ENCODE data around the gene MAP4K4.
A peak's percentile ranks its signal among the peaks of the same experiment; 100 is the strongest.

The MAP4K4 gene

DNA sequence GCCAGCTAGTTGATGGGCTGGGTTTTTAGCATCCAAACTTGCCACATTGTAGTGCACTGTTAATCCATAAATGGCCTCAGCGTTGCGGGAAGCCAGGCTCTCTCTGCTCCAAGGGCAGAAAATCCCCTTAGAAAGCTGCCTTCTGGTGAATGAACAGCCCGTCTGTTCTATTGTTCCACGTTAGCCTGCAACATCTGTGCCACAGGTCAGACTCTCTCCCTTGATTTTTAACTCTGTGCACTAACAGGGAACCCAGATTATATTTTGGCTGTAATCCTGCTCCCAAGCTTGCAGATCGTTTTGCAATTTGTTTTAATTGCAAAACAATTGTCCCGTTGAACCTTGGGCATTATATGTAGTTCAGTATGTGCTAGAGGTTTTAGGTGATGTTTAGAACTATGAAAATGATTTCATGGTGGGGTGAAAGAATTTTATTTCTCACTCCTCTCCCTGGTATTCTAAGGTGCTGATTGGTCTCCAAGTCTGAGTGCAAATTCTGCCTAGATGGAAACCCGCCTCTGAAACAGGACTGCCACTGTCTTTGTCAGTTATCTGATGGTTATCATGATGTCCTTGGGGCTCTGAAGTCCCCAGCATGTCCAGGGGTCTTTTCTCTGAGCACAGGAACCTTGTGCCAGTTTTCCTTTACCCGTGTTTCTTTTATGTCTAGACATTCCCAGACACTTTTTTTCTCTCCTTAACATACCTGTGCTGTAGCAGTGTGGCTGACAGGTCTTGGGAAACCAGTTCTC lies 106.6 kb downstream of the MAP4K4 start:
- peaks cover 48% of the 10 kb centered on the region for H3K4me1 ChIP-seq (ENCODE audit: insufficient read depth, low read length, poor library complexity, severe bottlenecking)
- no peak overlapping the region for H3K9ac ChIP-seq (ENCODE audit: low read depth, low read length, poor library complexity, severe bottlenecking)
- H3K4me2 ChIP-seq (ENCODE audit: low read depth, low read length, poor library complexity, severe bottlenecking) = no peak overlapping the region
- H3F3A ChIP-seq (ENCODE audit: low read depth) = no peaks in the 10 kb centered on the region; the same call in 1 of the 2 replicates
- H3K79me2 ChIP-seq (ENCODE audit: insufficient read depth, low read length) = peaks cover 89% of the 10 kb centered on the region
- no peaks in the 10 kb centered on the region for H3K9me2 ChIP-seq (replicated peaks; ENCODE audit: low read depth, low read length)
- H3K4me3 ChIP-seq (ENCODE audit: low read length, poor library complexity, severe bottlenecking) = no peak overlapping the region
- no peaks in the 10 kb centered on the region for H3K36me3 ChIP-seq (ENCODE audit: insufficient read depth, low read length)
- H4K20me1 ChIP-seq (ENCODE audit: insufficient read depth, low read length, poor library complexity, severe bottlenecking) = peaks cover 50% of the 10 kb centered on the region
- no peaks in the 10 kb centered on the region for H3K9me3 ChIP-seq (ENCODE audit: insufficient read depth, low read depth, low read length)
- H3K27me3 ChIP-seq (ENCODE audit: insufficient read depth, low read length, poor library complexity, severe bottlenecking) = no peaks in the 10 kb centered on the region
- TF ChIP-seq EZH2phosphoT487 (IDR thresholded peaks at IDR 0.05; ENCODE audit: borderline replicate concordance) = no peak
- TF ChIP-seq, protein P1, sequence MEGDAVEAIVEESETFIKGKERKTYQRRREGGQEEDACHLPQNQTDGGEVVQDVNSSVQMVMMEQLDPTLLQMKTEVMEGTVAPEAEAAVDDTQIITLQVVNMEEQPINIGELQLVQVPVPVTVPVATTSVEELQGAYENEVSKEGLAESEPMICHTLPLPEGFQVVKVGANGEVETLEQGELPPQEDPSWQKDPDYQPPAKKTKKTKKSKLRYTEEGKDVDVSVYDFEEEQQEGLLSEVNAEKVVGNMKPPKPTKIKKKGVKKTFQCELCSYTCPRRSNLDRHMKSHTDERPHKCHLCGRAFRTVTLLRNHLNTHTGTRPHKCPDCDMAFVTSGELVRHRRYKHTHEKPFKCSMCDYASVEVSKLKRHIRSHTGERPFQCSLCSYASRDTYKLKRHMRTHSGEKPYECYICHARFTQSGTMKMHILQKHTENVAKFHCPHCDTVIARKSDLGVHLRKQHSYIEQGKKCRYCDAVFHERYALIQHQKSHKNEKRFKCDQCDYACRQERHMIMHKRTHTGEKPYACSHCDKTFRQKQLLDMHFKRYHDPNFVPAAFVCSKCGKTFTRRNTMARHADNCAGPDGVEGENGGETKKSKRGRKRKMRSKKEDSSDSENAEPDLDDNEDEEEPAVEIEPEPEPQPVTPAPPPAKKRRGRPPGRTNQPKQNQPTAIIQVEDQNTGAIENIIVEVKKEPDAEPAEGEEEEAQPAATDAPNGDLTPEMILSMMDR (conservative IDR thresholded peaks at IDR 0.05; ENCODE audit: low read length) = no peak
- no peak overlapping the region for H2AFZ ChIP-seq (ENCODE audit: low read length)

DNA sequence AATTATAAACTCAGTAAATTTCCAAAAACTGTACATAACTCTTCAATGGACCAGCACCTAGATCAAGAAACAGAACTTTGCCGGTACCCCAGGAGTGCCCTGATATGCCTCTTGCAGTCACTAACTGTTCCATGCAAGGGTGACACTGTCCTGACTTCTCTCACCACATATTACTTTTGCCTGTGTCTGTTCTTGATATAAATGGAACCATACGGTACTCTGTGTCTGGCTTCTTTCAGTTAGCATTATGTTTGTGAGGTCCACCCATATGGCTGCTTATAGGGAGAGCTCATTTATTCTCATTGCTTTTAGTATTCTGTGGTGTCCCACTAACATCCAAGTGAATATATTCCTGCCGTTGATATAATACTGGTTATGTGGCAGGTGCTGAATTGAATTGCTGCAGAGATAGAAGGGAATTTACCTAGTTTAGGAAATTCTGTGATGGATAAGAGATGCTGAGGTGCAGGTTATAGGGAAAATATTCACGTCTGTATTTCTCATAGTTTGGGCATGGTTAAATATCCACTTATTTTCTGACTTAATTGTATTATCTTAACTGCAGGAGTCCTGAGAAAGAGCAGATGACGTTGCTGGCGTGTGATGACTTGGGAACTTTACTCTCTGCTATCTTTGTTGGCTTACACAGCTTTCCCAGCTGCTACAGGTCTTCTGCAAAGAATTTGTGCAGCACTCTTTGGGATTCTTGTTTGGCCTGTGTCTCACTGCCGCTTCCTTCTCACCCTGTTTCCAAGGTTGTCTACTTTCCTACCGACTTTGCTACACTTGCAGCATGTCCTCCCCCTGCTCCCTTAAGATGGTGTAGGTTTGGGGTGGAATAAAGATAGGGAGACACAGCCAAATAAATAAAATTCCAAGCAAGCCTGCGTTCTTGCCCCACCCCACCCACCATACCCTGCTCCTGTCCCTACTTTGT lies 107.9 kb downstream of the MAP4K4 start:
- no peaks in the 10 kb centered on the region for H3K9me2 ChIP-seq (replicated peaks; ENCODE audit: low read depth, low read length)
- peak overlapping the region; percentile 23 for H3K4me3 ChIP-seq (ENCODE audit: low read length, poor library complexity, severe bottlenecking)
- no peaks in the 10 kb centered on the region for H3K9me3 ChIP-seq (ENCODE audit: insufficient read depth, low read depth, low read length)
- peaks cover 90% of the 10 kb centered on the region for H3K79me2 ChIP-seq (ENCODE audit: insufficient read depth, low read length)
- H3K4me1 ChIP-seq (ENCODE audit: insufficient read depth, low read length, poor library complexity, severe bottlenecking) = peaks cover 51% of the 10 kb centered on the region
- H2AFZ ChIP-seq (ENCODE audit: low read length) = no peak overlapping the region
- no peaks in the 10 kb centered on the region for H3K27me3 ChIP-seq (ENCODE audit: insufficient read depth, low read length, poor library complexity, severe bottlenecking)
- no peaks in the 10 kb centered on the region; the same call in 1 of the 2 replicates for H3K36me3 ChIP-seq (ENCODE audit: insufficient read depth, low read length)
- peaks cover 49% of the 10 kb centered on the region for H4K20me1 ChIP-seq (ENCODE audit: insufficient read depth, low read length, poor library complexity, severe bottlenecking)
- H3K9ac ChIP-seq (ENCODE audit: low read depth, low read length, poor library complexity, severe bottlenecking) = no peak overlapping the region
- H3K4me2 ChIP-seq (ENCODE audit: low read depth, low read length, poor library complexity, severe bottlenecking) = peak overlapping the region; percentile 72
- TF ChIP-seq, protein P1 (conservative IDR thresholded peaks at IDR 0.05; ENCODE audit: low read length) = no peak
- TF ChIP-seq EZH2phosphoT487 (IDR thresholded peaks at IDR 0.05; ENCODE audit: borderline replicate concordance) = no peak
- no peaks in the 10 kb centered on the region; the same call in 1 of the 2 replicates for H3F3A ChIP-seq (ENCODE audit: low read depth)

DNA sequence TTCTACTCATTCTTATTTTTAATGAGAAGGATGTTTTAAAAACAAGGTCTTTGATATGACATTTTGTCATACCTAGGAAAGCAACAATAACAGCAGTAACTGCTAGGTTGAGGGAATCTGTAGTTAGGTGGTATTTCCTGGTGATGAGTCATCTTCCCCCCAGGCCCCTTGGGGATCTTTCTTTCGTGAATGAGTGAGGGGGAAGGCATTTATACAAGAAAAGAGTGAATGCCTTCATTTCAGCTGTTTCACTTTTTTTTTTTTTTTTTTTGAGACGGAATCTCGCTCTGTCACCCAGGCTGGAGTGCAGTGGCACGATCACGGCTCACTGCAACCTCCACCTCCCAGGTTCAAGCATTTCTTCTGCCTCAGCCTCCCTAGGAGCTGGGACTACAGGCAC lies 108.6 kb downstream of the MAP4K4 start:
- Histone ChIP-seq H3K4me2 (ENCODE audit: low read depth, low read length, poor library complexity, severe bottlenecking) (peak overlapping the region; percentile 72), H2AFZ (ENCODE audit: low read length) (no peak overlapping the region), H3F3A (ENCODE audit: low read depth) (no peaks in the 10 kb centered on the region; the same call in 1 of the 2 replicates), H3K4me1 (ENCODE audit: insufficient read depth, low read length, poor library complexity, severe bottlenecking) (peaks cover 55% of the 10 kb centered on the region), H3K9me3 (ENCODE audit: insufficient read depth, low read depth, low read length) (no peaks in the 10 kb centered on the region), H3K27me3 (ENCODE audit: insufficient read depth, low read length, poor library complexity, severe bottlenecking) (no peaks in the 10 kb centered on the region), H3K79me2 (ENCODE audit: insufficient read depth, low read length) (peaks cover 90% of the 10 kb centered on the region), H3K9ac (ENCODE audit: low read depth, low read length, poor library complexity, severe bottlenecking) (no peak overlapping the region), H4K20me1 (ENCODE audit: insufficient read depth, low read length, poor library complexity, severe bottlenecking) (peaks cover 47% of the 10 kb centered on the region), H3K4me3 (ENCODE audit: low read length, poor library complexity, severe bottlenecking) (peak overlapping the region; percentile 42), H3K9me2 (replicated peaks; ENCODE audit: low read depth, low read length) (no peaks in the 10 kb centered on the region), H3K36me3 (ENCODE audit: insufficient read depth, low read length) (no peaks in the 10 kb centered on the region; the same call in 1 of the 2 replicates)
- no peak for TF ChIP-seq EZH2phosphoT487 (IDR thresholded peaks at IDR 0.05; ENCODE audit: borderline replicate concordance)
- TF ChIP-seq, protein P1 (conservative IDR thresholded peaks at IDR 0.05; ENCODE audit: low read length) = no peak
